Neural progenitor cell (in vitro differentiated cells): Measurements from ENCODE around the gene ANKRD23. TPM values are rescaled to one million over a fixed set of nuclear protein-coding genes. Genes with fewer than 3 reads are reported as not detected.

Source experiments
- DNase-seq: peaks from one replicate; pipeline ENCODE4 v3.0.0-alpha.2; 2016; ENCODE audit warnings: low spot score
- H2AFZ ChIP-seq: fragments of 200-600 bp; sonication (generic); replicated peaks from 2 replicates; pipeline ENCODE4 v1.6.1; 2016; ENCODE audit warnings: antibody characterized with exemption
- H3F3A ChIP-seq: fragments of 200-600 bp; sonication (generic); 2 replicates; pipeline ENCODE4 v1.6.1; 2016; ENCODE audit warnings: antibody characterized with exemption, low read depth
- H3K27ac ChIP-seq: fragments of 200-600 bp; sonication (generic); 2 replicates; pipeline ENCODE4 v1.5.1; 2016; ENCODE audit warnings: mild to moderate bottlenecking
- H3K27me3 ChIP-seq: fragments of 200-600 bp; sonication (generic); 2 replicates; pipeline ENCODE4 v1.6.1; 2016; ENCODE audit warnings: mild to moderate bottlenecking, moderate library complexity
- H3K36me3 ChIP-seq: fragments of 200-600 bp; sonication (generic); 2 replicates; pipeline ENCODE4 v1.5.1; 2016
- H3K4me1 ChIP-seq: fragments of 200-600 bp; sonication (generic); 2 replicates; pipeline ENCODE4 v1.6.1; 2016; ENCODE audit warnings: mixed run types
- H3K4me2 ChIP-seq: fragments of 200-600 bp; sonication (generic); 2 replicates; pipeline ENCODE4 v1.6.1; 2016
- H3K4me3 ChIP-seq: fragments of 200-600 bp; sonication (generic); 2 replicates; pipeline ENCODE4 v1.5.1; 2016
- H3K79me2 ChIP-seq: fragments of 200-600 bp; sonication (generic); 2 replicates; pipeline ENCODE4 v1.6.1; 2016; ENCODE audit warnings: low read depth
- H3K9ac ChIP-seq: fragments of 200-600 bp; sonication (generic); 2 replicates; pipeline ENCODE4 v1.6.1; 2016
- H3K9me3 ChIP-seq: fragments of 200-600 bp; sonication (generic); 2 replicates; pipeline ENCODE4 v1.5.1; 2016; ENCODE audit warnings: low read depth
- H4K20me1 ChIP-seq: fragments of 200-600 bp; sonication (generic); 2 replicates; pipeline ENCODE4 v1.6.1; 2016; ENCODE audit warnings: low read depth
- H3K27ac Mint-ChIP-seq: 3 replicates; pipeline ENCODE4 v1.8.0; 2021; ENCODE audit warnings: mixed read lengths
- H3K27me3 Mint-ChIP-seq: 2 replicates; pipeline ENCODE4 v1.8.0; 2022; ENCODE audit warnings: low read depth, mild to moderate bottlenecking, inconsistent platforms, moderate library complexity, mixed read lengths; ENCODE audit not compliant: insufficient read depth
- H3K36me3 Mint-ChIP-seq: 3 replicates; pipeline ENCODE4 v1.8.0; 2021; ENCODE audit warnings: mixed read lengths
- H3K4me1 Mint-ChIP-seq: 3 replicates; pipeline ENCODE4 v1.8.0; 2021; ENCODE audit warnings: mixed read lengths
- H3K4me3 Mint-ChIP-seq: 3 replicates; pipeline ENCODE4 v1.8.0; 2021; ENCODE audit warnings: mild to moderate bottlenecking, moderate library complexity, mixed read lengths
- H3K9me3 Mint-ChIP-seq: 3 replicates; pipeline ENCODE4 v1.8.0; 2020; ENCODE audit warnings: mixed read lengths
- EZH2 ChIP-seq: fragments of 200-600 bp; sonication (generic); IDR thresholded peaks from 2 replicates; pipeline ENCODE4 v1.6.1; 2017; ENCODE audit warnings: antibody characterized with exemption, mild to moderate bottlenecking, moderate library complexity
- EZH2phosphoT487 ChIP-seq: fragments of 200-600 bp; sonication (generic); IDR thresholded peaks from 2 replicates; pipeline ENCODE4 v1.6.1; 2017; ENCODE audit warnings: antibody characterized with exemption
- total RNA-seq: library from RNA; depleted of rRNA; stranded (reverse); fragments of >200 nt; gene quantifications from 2 replicates; pipeline ENCODE4 v1.2.3, GENCODE V29; 2015; ENCODE audit warnings: low replicate concordance
- TF ChIP-seq, protein P1 (sequence below): fragments of 200-600 bp; sonication (generic); IDR thresholded peaks from 2 replicates; pipeline ENCODE4 v1.5.1; 2017; ENCODE audit warnings: antibody characterized with exemption, mild to moderate bottlenecking

ANKRD23 gene
- total RNA-seq, 1 donor from 2014 or later = 10.8 TPM

DNA sequence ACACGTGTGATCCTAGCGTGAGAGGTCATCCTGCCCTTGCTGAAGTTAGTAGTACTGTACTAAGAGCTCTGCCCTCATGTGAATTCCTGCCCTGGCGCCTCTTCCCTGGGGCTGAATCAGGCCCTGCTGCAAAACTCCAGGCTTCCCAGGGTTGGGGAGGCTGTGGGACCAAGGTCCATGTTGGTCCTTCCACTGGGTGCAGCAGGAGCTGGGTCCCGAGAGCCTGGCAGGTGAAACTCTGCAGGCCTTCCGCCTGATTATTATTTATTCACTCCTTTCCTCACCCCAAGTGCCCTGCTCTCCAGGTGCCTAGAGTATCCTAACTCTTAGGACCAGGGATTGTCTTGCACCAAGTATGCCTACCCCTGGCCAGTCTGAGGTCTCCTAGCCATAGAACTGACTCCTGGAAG lies 33.0 kb downstream of the ANKRD23 start:
- no peak overlapping the region for H3K4me2 ChIP-seq
- Mint-ChIP-seq H3K4me3 (no peak overlapping the region), H3K9me3 (no peaks in the 10 kb centered on the region), H3K27me3 (peaks cover 6% of the 10 kb centered on the region), H3K4me1 (peaks cover 15% of the 10 kb centered on the region), H3K36me3 (peaks cover 26% of the 10 kb centered on the region), H3K27ac (no peak overlapping the region)
- no peak overlapping the region for H3K27ac ChIP-seq
- no peaks in the 10 kb centered on the region for H3K9me3 ChIP-seq
- no peak overlapping the region for H2AFZ ChIP-seq
- peaks cover 4% of the 10 kb centered on the region for H3K4me1 ChIP-seq
- H3F3A ChIP-seq = peaks cover 10% of the 10 kb centered on the region
- no peak overlapping the region for H3K9ac ChIP-seq
- no peak overlapping the region for H3K4me3 ChIP-seq
- no peaks in the 10 kb centered on the region for H3K79me2 ChIP-seq
- TF ChIP-seq, protein P1, sequence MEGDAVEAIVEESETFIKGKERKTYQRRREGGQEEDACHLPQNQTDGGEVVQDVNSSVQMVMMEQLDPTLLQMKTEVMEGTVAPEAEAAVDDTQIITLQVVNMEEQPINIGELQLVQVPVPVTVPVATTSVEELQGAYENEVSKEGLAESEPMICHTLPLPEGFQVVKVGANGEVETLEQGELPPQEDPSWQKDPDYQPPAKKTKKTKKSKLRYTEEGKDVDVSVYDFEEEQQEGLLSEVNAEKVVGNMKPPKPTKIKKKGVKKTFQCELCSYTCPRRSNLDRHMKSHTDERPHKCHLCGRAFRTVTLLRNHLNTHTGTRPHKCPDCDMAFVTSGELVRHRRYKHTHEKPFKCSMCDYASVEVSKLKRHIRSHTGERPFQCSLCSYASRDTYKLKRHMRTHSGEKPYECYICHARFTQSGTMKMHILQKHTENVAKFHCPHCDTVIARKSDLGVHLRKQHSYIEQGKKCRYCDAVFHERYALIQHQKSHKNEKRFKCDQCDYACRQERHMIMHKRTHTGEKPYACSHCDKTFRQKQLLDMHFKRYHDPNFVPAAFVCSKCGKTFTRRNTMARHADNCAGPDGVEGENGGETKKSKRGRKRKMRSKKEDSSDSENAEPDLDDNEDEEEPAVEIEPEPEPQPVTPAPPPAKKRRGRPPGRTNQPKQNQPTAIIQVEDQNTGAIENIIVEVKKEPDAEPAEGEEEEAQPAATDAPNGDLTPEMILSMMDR = no peak
- TF ChIP-seq EZH2phosphoT487 (no peak), EZH2 (no peak)
- no peak for DNase-seq
- H3K36me3 ChIP-seq = no peaks in the 10 kb centered on the region
- H3K27me3 ChIP-seq = peaks cover 4% of the 10 kb centered on the region
- peaks cover 9% of the 10 kb centered on the region for H4K20me1 ChIP-seq

DNA sequence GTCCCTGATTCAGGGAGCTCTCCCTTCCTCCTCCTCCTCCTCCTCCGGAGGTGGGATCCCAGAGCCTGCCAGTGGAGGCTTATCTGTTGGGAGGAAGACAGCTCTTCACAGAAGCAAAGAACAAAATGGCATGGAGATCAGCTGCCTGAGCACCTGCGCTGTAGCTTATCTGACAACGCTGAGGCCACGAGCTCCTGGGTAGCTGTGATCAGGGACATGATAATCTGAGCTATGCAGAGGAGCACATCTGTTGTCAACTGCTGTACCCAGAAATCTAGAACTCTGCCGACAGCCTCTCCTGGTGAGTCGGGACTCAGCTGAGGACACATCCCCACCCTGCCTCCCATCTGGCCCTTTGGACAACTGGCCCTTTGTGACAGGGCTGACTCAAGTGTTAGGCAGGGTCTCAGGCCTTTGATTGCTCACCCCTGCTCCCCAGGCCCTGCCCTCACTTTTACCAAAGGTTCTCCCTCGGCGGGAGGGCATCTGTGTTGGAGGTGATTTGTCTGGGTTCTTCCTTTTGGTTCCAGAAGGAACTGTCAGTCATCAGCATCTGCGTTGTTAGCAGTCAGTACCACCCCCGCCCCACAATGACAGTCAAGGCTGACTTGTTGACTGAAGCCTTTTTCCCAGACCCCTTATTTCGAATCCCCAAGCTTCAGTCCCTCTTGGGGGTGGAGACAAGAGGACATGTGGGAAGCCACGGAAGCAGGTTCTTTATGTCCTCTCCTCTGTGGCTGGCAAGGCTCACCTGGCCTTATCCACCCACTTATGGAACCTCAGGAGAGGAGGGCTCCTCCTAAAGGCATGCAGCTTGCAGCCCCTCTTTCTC lies 33.7 kb downstream of the ANKRD23 start:
- Histone ChIP-seq H3K9ac (no peak overlapping the region), H3F3A (peaks cover 5% of the 10 kb centered on the region), H3K27me3 (peaks cover 4% of the 10 kb centered on the region), H4K20me1 (peaks cover 9% of the 10 kb centered on the region), H3K4me3 (no peak overlapping the region), H3K27ac (no peak overlapping the region), H3K9me3 (no peaks in the 10 kb centered on the region), H3K4me2 (no peak overlapping the region), H3K4me1 (peaks cover 4% of the 10 kb centered on the region), H3K36me3 (no peaks in the 10 kb centered on the region), H2AFZ (no peak overlapping the region), H3K79me2 (no peaks in the 10 kb centered on the region)
- H3K4me3 Mint-ChIP-seq = no peak overlapping the region
- H3K27ac Mint-ChIP-seq = no peak overlapping the region
- H3K27me3 Mint-ChIP-seq = peaks cover 6% of the 10 kb centered on the region
- H3K36me3 Mint-ChIP-seq = peaks cover 26% of the 10 kb centered on the region
- no peak for DNase-seq
- TF ChIP-seq, protein P1 = no peak
- TF ChIP-seq EZH2 (no peak), EZH2phosphoT487 (no peak)
- H3K4me1 Mint-ChIP-seq = peaks cover 11% of the 10 kb centered on the region
- no peaks in the 10 kb centered on the region for H3K9me3 Mint-ChIP-seq

DNA sequence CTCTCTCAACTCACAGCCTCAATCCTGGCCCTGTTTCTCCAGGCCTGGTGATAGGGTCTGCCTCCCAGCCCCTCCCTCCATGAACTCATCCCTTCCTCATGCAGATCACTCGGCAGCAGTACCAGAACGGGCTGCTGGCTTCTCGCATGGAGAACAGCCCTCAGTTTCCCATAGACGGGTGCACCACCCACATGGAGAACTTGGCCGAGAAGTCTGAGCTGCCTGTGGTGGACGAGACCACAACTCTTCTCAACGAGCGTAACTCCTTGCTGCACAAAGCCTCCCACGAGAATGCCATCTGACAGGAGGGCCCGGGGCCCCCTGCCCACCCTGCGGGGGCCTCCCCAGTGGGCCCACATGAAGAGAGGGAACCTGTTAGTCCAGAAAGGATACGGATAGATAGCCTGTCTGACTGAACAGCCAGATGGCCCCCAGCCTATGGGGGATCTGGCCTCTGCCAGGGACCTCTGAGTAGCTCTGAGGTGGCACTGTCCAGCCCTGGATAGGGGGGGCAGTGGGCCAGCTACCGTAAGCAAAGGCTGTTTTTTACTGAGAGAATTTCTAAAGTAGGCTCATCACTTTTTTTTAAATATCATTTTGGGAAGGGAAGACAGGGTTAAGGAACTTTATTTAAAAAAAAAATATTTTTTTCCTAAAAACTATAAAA lies 34.5 kb downstream of the ANKRD23 start:
- no peaks in the 10 kb centered on the region for H3K27me3 ChIP-seq
- no peaks in the 10 kb centered on the region for H3K79me2 ChIP-seq
- no peak for DNase-seq
- no peaks in the 10 kb centered on the region for H3K9me3 ChIP-seq
- Mint-ChIP-seq H3K4me3 (no peak overlapping the region), H3K4me1 (peaks cover 10% of the 10 kb centered on the region), H3K9me3 (no peaks in the 10 kb centered on the region), H3K36me3 (peaks cover 26% of the 10 kb centered on the region), H3K27me3 (peaks cover 2% of the 10 kb centered on the region), H3K27ac (no peak overlapping the region)
- H2AFZ ChIP-seq = no peak overlapping the region
- no peak overlapping the region for H3K9ac ChIP-seq
- no peaks in the 10 kb centered on the region for H3K36me3 ChIP-seq
- TF ChIP-seq EZH2phosphoT487 (no peak), EZH2 (no peak)
- TF ChIP-seq, protein P1 = no peak
- peaks cover 6% of the 10 kb centered on the region for H3F3A ChIP-seq
- H4K20me1 ChIP-seq = peaks cover 9% of the 10 kb centered on the region
- no peak overlapping the region for H3K4me2 ChIP-seq
- peaks cover 4% of the 10 kb centered on the region for H3K4me1 ChIP-seq
- no peak overlapping the region for H3K27ac ChIP-seq
- no peak overlapping the region for H3K4me3 ChIP-seq
